Upper lobe of left lung (tissue), 4 donors: ENCODE results near the gene FBXO45.

Experiments
- CTCF ChIP-seq, 6 experiments: fragments of 450-650 bp in 4 of 6; fragments of 200-600 bp in 2 of 6; sonication (generic) in 2 of 6; IDR thresholded peaks; one replicate each; pipeline ENCODE4 v1.5.1; 2016 to 2019; ENCODE audit warnings: antibody characterized with exemption in 6 of 6
- EP300 ChIP-seq, 4 donors: sonication (generic); formaldehyde crosslinking; IDR thresholded peaks; one replicate each; pipeline ENCODE4 v1.5.1; 2017; ENCODE audit warnings: antibody characterized with exemption in 4 of 4, control low read depth in 2 of 4
- POLR2A ChIP-seq, 4 donors: fragments of 450-650 bp; IDR thresholded peaks; one replicate each; pipeline ENCODE4 v1.5.1; 2016 to 2017; ENCODE audit warnings: antibody characterized with exemption in 4 of 4, mild to moderate bottlenecking in 2 of 4
- POLR2AphosphoS5 ChIP-seq, 2 donors: sonication (generic); formaldehyde crosslinking; IDR thresholded peaks; one replicate each; pipeline ENCODE4 v1.5.1; 2017; ENCODE audit warnings: antibody characterized with exemption in 2 of 2

- TF ChIP-seq POLR2A (IDR thresholded peaks at IDR 0.05) (no peak), CTCF (IDR thresholded peaks at IDR 0.05) (no peak), EP300 (IDR thresholded peaks at IDR 0.05) (no peak), POLR2AphosphoS5 (IDR thresholded peaks at IDR 0.05) (no peak)
These were observed 41.5 kb downstream of the FBXO45 start for GRCh38 chr3:196609805-196610515.
